DOHH2 (cell line): ENCODE data around the gene ST7.

Experiments
- EZH2phosphoT487 ChIP-seq: fragments of 200-600 bp; sonication (generic); IDR thresholded peaks from 2 replicates; pipeline ENCODE4 v1.6.1; 2017; ENCODE audit warnings: borderline replicate concordance, mild to moderate bottlenecking, antibody characterized with exemption, low read length, moderate library complexity, mixed read lengths
- TF ChIP-seq, protein P1 (sequence below): fragments of 200-600 bp; sonication (generic); IDR thresholded peaks from one replicate; pipeline ENCODE4 v1.5.1; 2014; ENCODE audit warnings: antibody characterized with exemption, mild to moderate bottlenecking, low read depth, low read length; ENCODE audit not compliant: poor library complexity, severe bottlenecking

DNA sequence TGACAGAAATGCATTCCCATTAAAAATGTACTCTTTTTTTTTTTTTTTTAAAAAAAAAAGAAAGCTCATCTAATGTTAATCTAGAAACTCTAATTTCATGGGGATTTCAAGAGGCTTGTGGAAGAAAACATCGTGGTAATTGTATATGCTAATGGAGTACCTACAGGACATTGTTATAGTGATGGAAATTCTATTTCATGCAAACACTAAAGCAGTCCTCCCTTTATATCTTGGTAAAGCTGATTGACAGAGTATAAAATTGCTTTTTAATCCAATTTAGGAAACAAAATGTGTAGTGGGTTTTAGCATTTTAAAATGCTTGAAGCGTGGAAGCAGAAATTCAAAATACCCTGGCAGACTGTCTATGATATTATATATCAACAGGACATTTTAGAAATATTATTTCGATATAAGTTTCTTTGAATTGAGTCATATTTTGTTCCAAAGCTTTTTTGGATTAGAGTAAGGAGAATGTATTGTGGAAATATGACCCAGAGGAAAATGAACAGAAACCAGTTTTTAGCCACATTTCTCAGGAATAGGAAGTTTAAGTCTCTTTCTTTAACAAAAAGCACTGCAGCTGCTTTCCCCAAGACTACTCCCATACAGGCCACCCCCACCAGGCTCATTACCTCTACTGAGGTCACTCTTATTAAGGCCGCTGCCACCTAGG lies 247.6 kb downstream of the ST7 start:
- TF ChIP-seq, protein P1, sequence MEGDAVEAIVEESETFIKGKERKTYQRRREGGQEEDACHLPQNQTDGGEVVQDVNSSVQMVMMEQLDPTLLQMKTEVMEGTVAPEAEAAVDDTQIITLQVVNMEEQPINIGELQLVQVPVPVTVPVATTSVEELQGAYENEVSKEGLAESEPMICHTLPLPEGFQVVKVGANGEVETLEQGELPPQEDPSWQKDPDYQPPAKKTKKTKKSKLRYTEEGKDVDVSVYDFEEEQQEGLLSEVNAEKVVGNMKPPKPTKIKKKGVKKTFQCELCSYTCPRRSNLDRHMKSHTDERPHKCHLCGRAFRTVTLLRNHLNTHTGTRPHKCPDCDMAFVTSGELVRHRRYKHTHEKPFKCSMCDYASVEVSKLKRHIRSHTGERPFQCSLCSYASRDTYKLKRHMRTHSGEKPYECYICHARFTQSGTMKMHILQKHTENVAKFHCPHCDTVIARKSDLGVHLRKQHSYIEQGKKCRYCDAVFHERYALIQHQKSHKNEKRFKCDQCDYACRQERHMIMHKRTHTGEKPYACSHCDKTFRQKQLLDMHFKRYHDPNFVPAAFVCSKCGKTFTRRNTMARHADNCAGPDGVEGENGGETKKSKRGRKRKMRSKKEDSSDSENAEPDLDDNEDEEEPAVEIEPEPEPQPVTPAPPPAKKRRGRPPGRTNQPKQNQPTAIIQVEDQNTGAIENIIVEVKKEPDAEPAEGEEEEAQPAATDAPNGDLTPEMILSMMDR, result no peak
- TF ChIP-seq EZH2phosphoT487, result no peak
